ENCODE measurements around the gene C9orf78. TPM values are rescaled to one million over a fixed set of nuclear protein-coding genes. Genes with fewer than 3 reads are reported as not detected.
A peak's percentile ranks its signal among the peaks of the same experiment; 100 is the strongest.

C9orf78 gene
- total and polyA plus RNA-seq, 9 of the 15 experiments (the other 6 are each of a cell fraction or from before 2014, with no cell fraction given): 94.6 to 266 (median 202) TPM

DNA sequence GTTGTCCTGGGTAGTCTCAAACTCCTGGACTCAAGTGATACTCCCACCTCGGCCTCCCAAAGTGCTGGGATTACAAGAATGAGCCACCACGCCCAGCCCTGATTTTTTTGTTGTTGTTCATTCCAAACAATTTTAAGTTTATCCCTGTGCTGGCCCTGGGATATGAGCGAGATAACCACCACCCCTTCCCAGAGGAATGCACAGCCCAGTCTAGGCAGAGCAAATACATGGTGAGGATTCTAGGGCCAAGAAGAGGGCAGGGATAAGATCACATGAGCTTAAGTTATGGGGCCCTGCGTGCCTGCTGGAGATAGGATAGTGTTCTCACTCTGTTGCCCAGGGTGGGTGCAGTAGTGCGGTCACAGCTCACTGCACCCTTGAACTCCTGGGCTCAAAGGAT lies 53.1 kb downstream of the C9orf78 start:
- Histone ChIP-seq H3K79me2 (ENCODE audit: control insufficient read depth, insufficient read depth, low read length) (no peaks in the 10 kb centered on the region), H3K4me3 (no peak overlapping the region), H4K20me1 (replicated peaks; ENCODE audit: control insufficient read depth, insufficient read depth, low read length) (no peaks in the 10 kb centered on the region), H3K9me1 (ENCODE audit: control insufficient read depth, insufficient read depth, low read length) (no peaks in the 10 kb centered on the region), H3K27me3 (ENCODE audit: control insufficient read depth in 2 of 2, insufficient read depth in 2 of 2, low read length in 2 of 2) (no peaks in the 10 kb centered on the region; a peak in 1 of 5 replicates), H3K4me2 (ENCODE audit: insufficient read depth, low read length) (no peak overlapping the region), H3K9ac (ENCODE audit: insufficient read depth in 1 of 2, low read depth in 2 of 2, low read length in 2 of 2) (peak overlapping the region in 1 of 2 experiments; percentile 59; a peak in 1 of 4 replicates), H2AFZ (ENCODE audit: low read depth, low read length) (no peak overlapping the region), H3K9me3 (replicated peaks; ENCODE audit: control insufficient read depth, insufficient read depth, low read depth, low read length) (no peaks in the 10 kb centered on the region), H3K4me1 (replicated peaks in 1 of 2; ENCODE audit: control insufficient read depth in 2 of 2, insufficient read depth in 2 of 2, low read length in 2 of 2) (peaks cover 9 to 18% of the 10 kb centered on the region in 2 experiments), H3K27ac (ENCODE audit: extremely low read depth, low read depth, low read length) (no peak overlapping the region), H3K36me3 (ENCODE audit: control insufficient read depth, insufficient read depth, low read length) (no peaks in the 10 kb centered on the region)
- WGBS (ENCODE audit: insufficient coverage, low coverage, missing lambda C conversion rate): 20% methylated on average over 5 of the region's 5 CpGs
- FAIRE-seq (no peak), ATAC-seq (no peak), DNase-seq (ENCODE audit: extremely low read depth in 1 of 4, low spot score in 3 of 4) (no peak)
- in situ Hi-C loops (cut with MboI) (loop anchor here (5.0 to 25.0 kb wide), 4 partner anchors 45 to 1495 kb away; partner anchors contain the start of genes ASB6, GOLGA2 and SWI5), intact Hi-C loops (cut with micrococcal nuclease) (loop anchor here (2.0 to 10.0 kb wide), 3 partner anchors 55 to 1485 kb away; no protein-coding TSS in a partner anchor)
- POLR2A ChIA-PET: interaction anchor here (0.6 to 1.4 kb wide), 5 partner anchors 9 to 44 kb away, joined by 3 to 6 read pairs (median 4); no protein-coding TSS in a partner anchor
- TF ChIP-seq SIN3B (IDR thresholded peaks at IDR 0.05; ENCODE audit: low read depth) (no peak), PCBP2 (IDR thresholded peaks at IDR 0.05; ENCODE audit: low read depth, low read length, poor library complexity, severe bottlenecking) (no peak), ZNF584 (CRISPR knock-in tag; IDR thresholded peaks at IDR 0.05; ENCODE audit: low read depth) (no peak), HDAC8 (tag; IDR thresholded peaks at IDR 0.05) (no peak), NR2C2 (CRISPR knock-in tag; IDR thresholded peaks at IDR 0.05) (no peak), NR2C2 (tag; IDR thresholded peaks at IDR 0.05) (no peak), CBFA2T2 (conservative IDR thresholded peaks at IDR 0.05) (0 out of 2 replicates have a peak, but pooled peaks have one; percentile 4)
- TF ChIP-seq, protein P1, sequence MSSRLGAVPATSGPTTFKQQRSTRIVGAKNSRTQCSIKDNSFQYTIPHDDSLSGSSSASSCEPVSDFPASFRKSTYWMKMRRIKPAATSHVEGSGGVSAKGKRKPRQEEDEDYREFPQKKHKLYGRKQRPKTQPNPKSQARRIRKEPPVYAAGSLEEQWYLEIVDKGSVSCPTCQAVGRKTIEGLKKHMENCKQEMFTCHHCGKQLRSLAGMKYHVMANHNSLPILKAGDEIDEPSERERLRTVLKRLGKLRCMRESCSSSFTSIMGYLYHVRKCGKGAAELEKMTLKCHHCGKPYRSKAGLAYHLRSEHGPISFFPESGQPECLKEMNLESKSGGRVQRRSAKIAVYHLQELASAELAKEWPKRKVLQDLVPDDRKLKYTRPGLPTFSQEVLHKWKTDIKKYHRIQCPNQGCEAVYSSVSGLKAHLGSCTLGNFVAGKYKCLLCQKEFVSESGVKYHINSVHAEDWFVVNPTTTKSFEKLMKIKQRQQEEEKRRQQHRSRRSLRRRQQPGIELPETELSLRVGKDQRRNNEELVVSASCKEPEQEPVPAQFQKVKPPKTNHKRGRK (tag; IDR thresholded peaks at IDR 0.05): no peak
- TF ChIP-seq, protein P2, sequence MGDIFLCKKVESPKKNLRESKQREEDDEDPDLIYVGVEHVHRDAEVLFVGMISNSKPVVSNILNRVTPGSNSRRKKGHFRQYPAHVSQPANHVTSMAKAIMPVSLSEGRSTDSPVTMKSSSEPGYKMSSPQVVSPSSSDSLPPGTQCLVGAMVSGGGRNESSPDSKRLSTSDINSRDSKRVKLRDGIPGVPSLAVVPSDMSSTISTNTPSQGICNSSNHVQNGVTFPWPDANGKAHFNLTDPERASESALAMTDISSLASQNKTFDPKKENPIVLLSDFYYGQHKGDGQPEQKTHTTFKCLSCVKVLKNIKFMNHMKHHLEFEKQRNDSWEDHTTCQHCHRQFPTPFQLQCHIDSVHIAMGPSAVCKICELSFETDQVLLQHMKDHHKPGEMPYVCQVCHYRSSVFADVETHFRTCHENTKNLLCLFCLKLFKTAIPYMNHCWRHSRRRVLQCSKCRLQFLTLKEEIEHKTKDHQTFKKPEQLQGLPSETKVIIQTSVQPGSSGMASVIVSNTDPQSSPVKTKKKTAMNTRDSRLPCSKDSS (IDR thresholded peaks at IDR 0.05; ENCODE audit: low read depth, partially characterized antibody): no peak
- TF ChIP-seq, protein P3, sequence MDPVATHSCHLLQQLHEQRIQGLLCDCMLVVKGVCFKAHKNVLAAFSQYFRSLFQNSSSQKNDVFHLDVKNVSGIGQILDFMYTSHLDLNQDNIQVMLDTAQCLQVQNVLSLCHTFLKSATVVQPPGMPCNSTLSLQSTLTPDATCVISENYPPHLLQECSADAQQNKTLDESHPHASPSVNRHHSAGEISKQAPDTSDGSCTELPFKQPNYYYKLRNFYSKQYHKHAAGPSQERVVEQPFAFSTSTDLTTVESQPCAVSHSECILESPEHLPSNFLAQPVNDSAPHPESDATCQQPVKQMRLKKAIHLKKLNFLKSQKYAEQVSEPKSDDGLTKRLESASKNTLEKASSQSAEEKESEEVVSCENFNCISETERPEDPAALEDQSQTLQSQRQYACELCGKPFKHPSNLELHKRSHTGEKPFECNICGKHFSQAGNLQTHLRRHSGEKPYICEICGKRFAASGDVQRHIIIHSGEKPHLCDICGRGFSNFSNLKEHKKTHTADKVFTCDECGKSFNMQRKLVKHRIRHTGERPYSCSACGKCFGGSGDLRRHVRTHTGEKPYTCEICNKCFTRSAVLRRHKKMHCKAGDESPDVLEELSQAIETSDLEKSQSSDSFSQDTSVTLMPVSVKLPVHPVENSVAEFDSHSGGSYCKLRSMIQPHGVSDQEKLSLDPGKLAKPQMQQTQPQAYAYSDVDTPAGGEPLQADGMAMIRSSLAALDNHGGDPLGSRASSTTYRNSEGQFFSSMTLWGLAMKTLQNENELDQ (CRISPR knock-in tag; IDR thresholded peaks at IDR 0.05; ENCODE audit: borderline replicate concordance): peak; percentile 64; the same call in 1 of the 2 replicates
- TF ChIP-seq, protein P4, sequence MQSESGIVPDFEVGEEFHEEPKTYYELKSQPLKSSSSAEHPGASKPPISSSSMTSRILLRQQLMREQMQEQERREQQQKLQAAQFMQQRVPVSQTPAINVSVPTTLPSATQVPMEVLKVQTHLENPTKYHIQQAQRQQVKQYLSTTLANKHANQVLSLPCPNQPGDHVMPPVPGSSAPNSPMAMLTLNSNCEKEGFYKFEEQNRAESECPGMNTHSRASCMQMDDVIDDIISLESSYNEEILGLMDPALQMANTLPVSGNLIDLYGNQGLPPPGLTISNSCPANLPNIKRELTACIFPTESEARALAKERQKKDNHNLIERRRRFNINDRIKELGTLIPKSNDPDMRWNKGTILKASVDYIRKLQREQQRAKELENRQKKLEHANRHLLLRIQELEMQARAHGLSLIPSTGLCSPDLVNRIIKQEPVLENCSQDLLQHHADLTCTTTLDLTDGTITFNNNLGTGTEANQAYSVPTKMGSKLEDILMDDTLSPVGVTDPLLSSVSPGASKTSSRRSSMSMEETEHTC (IDR thresholded peaks at IDR 0.05): no peak
- TF ChIP-seq, protein P5, sequence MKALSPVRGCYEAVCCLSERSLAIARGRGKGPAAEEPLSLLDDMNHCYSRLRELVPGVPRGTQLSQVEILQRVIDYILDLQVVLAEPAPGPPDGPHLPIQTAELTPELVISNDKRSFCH (CRISPR knock-in tag; IDR thresholded peaks at IDR 0.05): no peak
- TF ChIP-seq, protein P5 (tag; IDR thresholded peaks at IDR 0.05): no peak
- no TSS peak for BruUV-seq (replicated peaks)
- CTCF ChIA-PET (ENCODE audit: low intra/inter-chr PET ratio): interaction anchor here (4.3 to 4.9 kb wide), 2 partner anchors 44 to 55 kb away, joined by 46 to 112 read pairs; no protein-coding TSS in a partner anchor
